GM12873 (cell line): Measurements from ENCODE around the gene BANF1.
A peak's percentile ranks its signal among the peaks of the same experiment; 100 is the strongest.

Experiments
- CTCF ChIP-seq: IDR thresholded peaks from 2 replicates; pipeline ENCODE4 v1.5.1; 2012; ENCODE audit warnings: low read depth, mild to moderate bottlenecking, moderate library complexity, low read length, control low read depth; ENCODE audit not compliant: insufficient read depth; ENCODE audit errors: missing control alignments

BANF1 gene

DNA sequence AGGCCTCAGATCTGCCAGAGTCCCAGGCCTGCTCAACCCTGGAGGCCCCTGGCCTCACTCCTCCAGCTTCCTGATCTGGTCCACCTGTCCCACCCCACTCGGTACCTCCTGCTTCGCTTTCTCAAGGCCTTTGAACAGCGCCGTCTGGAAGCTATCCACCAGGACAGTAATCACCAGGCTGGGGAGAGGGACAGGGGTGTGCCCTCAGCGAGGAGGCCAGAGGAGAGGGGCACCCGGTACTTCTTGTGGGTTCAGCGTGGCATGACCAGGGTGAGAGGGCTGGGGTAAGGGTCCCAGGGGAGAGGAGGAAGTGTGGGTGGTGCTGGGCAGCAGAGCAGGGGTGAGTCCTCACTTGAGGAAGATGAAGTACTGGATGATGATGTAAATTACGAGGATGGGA is 17.9 kb downstream of the BANF1 start:
- no peak for TF ChIP-seq CTCF

DNA sequence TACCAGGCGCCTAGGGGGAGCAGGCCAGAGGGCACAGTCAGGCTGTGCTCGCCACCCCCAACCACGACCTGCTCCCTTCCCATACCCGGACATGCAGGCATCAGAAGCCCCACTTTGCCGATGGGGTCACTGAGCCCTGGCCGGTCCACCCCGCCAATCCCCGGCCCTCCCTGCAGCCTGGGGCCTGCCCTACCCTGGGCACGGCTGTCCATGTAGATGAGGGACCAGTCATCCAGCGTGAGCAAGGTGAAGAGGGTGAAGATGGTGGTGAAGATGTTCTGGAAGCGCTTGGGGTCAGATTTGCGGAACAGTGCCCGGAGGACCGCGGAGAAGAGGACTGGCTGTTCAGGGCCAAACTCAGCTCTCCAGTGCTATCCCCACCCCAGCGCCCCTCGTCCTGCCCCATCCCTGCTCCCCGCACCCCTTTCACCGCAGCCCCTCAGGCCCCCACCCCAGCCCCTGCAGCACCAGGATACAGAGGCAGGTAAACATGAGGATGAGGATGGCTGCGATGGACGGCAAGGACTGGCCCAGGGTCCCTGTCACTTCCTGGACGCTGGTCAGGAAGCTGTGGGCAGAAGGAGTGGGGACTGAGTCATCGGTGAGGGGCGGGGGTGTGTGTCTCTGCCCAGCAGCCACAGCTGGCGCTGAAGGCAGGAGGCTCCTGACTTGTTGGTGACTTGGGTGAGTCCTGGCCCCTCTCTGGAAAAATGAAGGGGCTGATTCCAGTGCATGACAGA is 18.5 kb downstream of the BANF1 start:
- TF ChIP-seq CTCF = no peak

GRCh38 chr11:66022401-66023185 is 20.3 kb downstream of the BANF1 start:
- peak; percentile 90 for TF ChIP-seq CTCF

- TF ChIP-seq CTCF = no peak
These were observed 23.8 kb downstream of the BANF1 start, which contains the start of gene CATSPER1 for GRCh38 chr11:66026017-66026529. CATSPER1 (minus strand) TSS chr11:66026479; CDS start chr11:66026379, 100 bp downstream.

GRCh38 chr11:66032957-66033735 is 30.8 kb downstream of the BANF1 start:
- TF ChIP-seq CTCF = no peak

DNA sequence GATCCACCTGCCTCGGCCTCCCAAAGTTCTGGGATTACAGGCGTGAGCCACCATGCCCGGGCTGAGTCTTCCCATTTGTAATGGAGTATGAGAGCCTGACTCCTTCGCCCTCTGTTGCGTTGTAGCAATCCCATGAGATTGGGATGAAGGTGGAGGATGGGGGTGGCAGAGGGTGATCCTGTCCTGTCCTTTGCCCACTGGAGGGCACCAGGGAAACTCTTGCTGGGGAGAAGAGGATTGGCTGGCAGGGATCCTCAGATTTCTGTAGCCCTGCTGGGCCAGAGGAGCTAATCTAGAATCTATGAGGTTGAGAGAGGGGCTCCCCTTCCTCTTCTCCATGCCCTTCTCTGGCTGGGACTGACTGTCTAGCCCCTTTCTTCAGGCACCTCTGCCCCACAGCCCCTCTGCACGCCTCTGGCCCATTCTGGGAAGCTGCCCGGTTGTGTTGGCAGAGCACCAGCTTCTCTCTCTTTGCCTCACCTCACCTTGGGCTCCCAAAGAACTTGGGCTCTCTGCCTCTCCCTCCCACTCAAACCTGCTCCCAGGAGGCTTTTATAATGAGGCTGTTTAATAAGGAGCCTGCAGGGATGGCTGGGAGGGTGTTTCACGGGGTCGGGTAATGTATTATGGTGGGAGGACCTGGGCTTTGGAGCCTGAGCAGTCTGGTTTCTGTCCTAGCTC is 33.5 kb downstream of the BANF1 start:
- TF ChIP-seq CTCF = no peak
